Measurements from ENCODE around the gene SPATA16. TPM values are rescaled to one million over a fixed set of nuclear protein-coding genes. Genes with fewer than 3 reads are reported as not detected.

The SPATA16 gene
- total and polyA plus RNA-seq, 4 donors, result not detected

DNA sequence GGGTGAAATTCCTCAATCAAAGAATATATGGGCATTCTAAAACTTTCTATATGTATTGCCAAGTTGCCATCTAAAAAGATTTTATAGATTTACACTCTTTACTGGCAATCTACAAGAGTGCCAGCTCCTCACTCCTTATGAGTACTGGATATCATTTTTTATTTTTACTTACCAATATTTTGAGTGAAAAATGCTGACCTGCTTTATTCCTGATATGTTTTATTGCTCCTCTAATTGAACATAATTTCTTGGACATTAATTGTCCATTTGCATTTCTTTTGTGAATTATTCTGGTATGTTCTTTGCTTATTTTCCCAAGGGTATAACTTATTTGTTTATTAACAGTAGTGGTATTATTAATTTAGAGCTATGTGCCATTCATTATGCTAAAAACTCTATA lies 293.7 kb downstream of the SPATA16 start:
- Histone ChIP-seq H3K4me1 (ENCODE audit: control insufficient read depth in 5 of 5, insufficient read depth in 5 of 5, low read length in 5 of 5) (no peaks in the 10 kb centered on the region), H3K9me3 (ENCODE audit: control insufficient read depth in 4 of 4, insufficient read depth in 3 of 4, low read length in 3 of 4) (no peaks in the 10 kb centered on the region), H3K9ac (ENCODE audit: insufficient read depth in 1 of 2, low read length in 2 of 2) (no peak overlapping the region), H3K36me3 (ENCODE audit: control insufficient read depth in 4 of 4, insufficient read depth in 4 of 4, low read length in 4 of 4) (no peaks in the 10 kb centered on the region), H3K4me3 (no peak overlapping the region), H3K27me3 (ENCODE audit: control insufficient read depth in 3 of 3, insufficient read depth in 3 of 3, low read length in 2 of 3) (no peaks in the 10 kb centered on the region), H3K27ac (ENCODE audit: low read depth in 1 of 2, low read length in 1 of 2) (no peak overlapping the region)
- ATAC-seq (ENCODE audit: insufficient read depth, low FRiP score) (no peak), DNase-seq (no peak)
- TF ChIP-seq, protein P1, sequence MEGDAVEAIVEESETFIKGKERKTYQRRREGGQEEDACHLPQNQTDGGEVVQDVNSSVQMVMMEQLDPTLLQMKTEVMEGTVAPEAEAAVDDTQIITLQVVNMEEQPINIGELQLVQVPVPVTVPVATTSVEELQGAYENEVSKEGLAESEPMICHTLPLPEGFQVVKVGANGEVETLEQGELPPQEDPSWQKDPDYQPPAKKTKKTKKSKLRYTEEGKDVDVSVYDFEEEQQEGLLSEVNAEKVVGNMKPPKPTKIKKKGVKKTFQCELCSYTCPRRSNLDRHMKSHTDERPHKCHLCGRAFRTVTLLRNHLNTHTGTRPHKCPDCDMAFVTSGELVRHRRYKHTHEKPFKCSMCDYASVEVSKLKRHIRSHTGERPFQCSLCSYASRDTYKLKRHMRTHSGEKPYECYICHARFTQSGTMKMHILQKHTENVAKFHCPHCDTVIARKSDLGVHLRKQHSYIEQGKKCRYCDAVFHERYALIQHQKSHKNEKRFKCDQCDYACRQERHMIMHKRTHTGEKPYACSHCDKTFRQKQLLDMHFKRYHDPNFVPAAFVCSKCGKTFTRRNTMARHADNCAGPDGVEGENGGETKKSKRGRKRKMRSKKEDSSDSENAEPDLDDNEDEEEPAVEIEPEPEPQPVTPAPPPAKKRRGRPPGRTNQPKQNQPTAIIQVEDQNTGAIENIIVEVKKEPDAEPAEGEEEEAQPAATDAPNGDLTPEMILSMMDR (IDR thresholded peaks at IDR 0.05; ENCODE audit: control extremely low read depth, extremely low read depth), result no peak

DNA sequence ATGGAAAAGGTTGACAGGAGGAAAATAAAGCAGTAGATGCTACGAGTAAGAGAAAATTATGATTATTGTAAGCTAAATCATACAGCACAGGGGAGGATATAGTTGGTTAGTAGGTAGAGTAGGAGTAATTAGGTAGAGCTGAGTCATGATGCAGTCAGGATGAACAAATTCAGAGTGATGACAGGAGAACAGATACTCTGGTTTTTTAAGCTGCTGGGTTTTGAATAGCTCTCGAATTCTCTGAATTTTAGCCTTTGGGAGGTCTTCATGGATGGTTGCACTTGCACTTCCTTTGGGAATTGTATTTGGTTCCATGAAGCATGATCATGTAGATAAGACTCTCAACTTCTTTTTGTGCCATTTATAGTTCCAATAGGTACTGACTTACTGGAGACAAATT lies 294.3 kb downstream of the SPATA16 start:
- TF ChIP-seq, protein P1 (IDR thresholded peaks at IDR 0.05; ENCODE audit: control extremely low read depth, extremely low read depth), result no peak
- whole genome bisulfite sequencing, 2 donors, result 83 to 84% methylated on average over 2 of the region's 2 CpGs
- Histone ChIP-seq H3K27ac (ENCODE audit: low read depth in 1 of 2, low read length in 1 of 2) (no peak overlapping the region), H3K4me3 (no peak overlapping the region), H3K9ac (ENCODE audit: insufficient read depth in 1 of 2, low read length in 2 of 2) (no peak overlapping the region), H3K4me1 (ENCODE audit: control insufficient read depth in 5 of 5, insufficient read depth in 5 of 5, low read length in 5 of 5) (no peaks in the 10 kb centered on the region), H3K9me3 (ENCODE audit: control insufficient read depth in 4 of 4, insufficient read depth in 3 of 4, low read length in 3 of 4) (no peaks in the 10 kb centered on the region), H3K27me3 (ENCODE audit: control insufficient read depth in 3 of 3, insufficient read depth in 3 of 3, low read length in 2 of 3) (no peaks in the 10 kb centered on the region), H3K36me3 (ENCODE audit: control insufficient read depth in 4 of 4, insufficient read depth in 4 of 4, low read length in 4 of 4) (no peaks in the 10 kb centered on the region)
- no peak for DNase-seq
- ATAC-seq (ENCODE audit: insufficient read depth, low FRiP score), result no peak

DNA sequence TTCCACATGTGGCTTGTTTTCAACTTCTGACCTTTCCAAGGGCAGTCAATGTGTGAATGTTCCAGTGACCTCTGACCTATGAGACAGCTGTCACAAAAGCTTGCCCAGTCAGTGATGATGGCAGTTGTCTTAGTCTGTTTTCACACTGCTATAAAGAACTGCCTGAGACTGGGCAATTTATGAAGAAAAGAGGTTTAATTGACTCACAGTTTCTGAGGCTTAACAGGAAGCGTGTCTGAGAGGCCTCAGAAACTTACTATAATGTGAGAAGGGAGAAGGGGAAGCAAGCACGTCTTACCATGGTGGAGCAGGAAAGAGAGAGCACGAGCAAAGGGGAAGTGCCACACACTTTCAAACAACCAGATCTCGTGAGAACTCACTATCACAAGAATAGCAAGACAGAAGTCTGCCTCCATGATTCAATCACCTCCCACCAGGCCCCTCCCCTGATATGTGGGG lies 294.9 kb downstream of the SPATA16 start:
- 32 to 49% methylated on average over 4 of the region's 4 CpGs for WGBS, 2 donors
- no peak overlapping the region for H3K4me3 ChIP-seq
- no peak overlapping the region for H3K27ac ChIP-seq (ENCODE audit: low read depth in 1 of 2, low read length in 1 of 2)
- H3K9me3 ChIP-seq (ENCODE audit: control insufficient read depth in 4 of 4, insufficient read depth in 3 of 4, low read length in 3 of 4), result no peaks in the 10 kb centered on the region
- H3K36me3 ChIP-seq (ENCODE audit: control insufficient read depth in 4 of 4, insufficient read depth in 4 of 4, low read length in 4 of 4), result no peaks in the 10 kb centered on the region
- ATAC-seq (ENCODE audit: insufficient read depth, low FRiP score) (no peak), DNase-seq (no peak)
- no peaks in the 10 kb centered on the region for H3K4me1 ChIP-seq (ENCODE audit: control insufficient read depth in 5 of 5, insufficient read depth in 5 of 5, low read length in 5 of 5)
- TF ChIP-seq, protein P1 (IDR thresholded peaks at IDR 0.05; ENCODE audit: control extremely low read depth, extremely low read depth), result no peak
- no peak overlapping the region for H3K9ac ChIP-seq (ENCODE audit: insufficient read depth in 1 of 2, low read length in 2 of 2)
- H3K27me3 ChIP-seq (ENCODE audit: control insufficient read depth in 3 of 3, insufficient read depth in 3 of 3, low read length in 2 of 3), result no peaks in the 10 kb centered on the region

GRCh38 chr3:172844428-172844827 lies 296.6 kb downstream of the SPATA16 start:
- Histone ChIP-seq H3K27ac (ENCODE audit: low read depth in 1 of 2, low read length in 1 of 2) (no peak overlapping the region), H3K36me3 (ENCODE audit: control insufficient read depth in 4 of 4, insufficient read depth in 4 of 4, low read length in 4 of 4) (no peaks in the 10 kb centered on the region), H3K4me1 (ENCODE audit: control insufficient read depth in 5 of 5, insufficient read depth in 5 of 5, low read length in 5 of 5) (peaks cover 0 to under 1% (median 0%) of the 10 kb centered on the region in 5 donors), H3K9ac (ENCODE audit: insufficient read depth in 1 of 2, low read length in 2 of 2) (no peak overlapping the region), H3K27me3 (ENCODE audit: control insufficient read depth in 3 of 3, insufficient read depth in 3 of 3, low read length in 2 of 3) (no peaks in the 10 kb centered on the region), H3K9me3 (ENCODE audit: control insufficient read depth in 4 of 4, insufficient read depth in 3 of 4, low read length in 3 of 4) (no peaks in the 10 kb centered on the region), H3K4me3 (no peak overlapping the region)
- ATAC-seq (ENCODE audit: insufficient read depth, low FRiP score) (no peak), DNase-seq (no peak)
- 73 to 93% methylated on average over 4 of the region's 4 CpGs for WGBS, 2 donors
- TF ChIP-seq, protein P1 (IDR thresholded peaks at IDR 0.05; ENCODE audit: control extremely low read depth, extremely low read depth), result no peak
